Activated T-helper 2 cell treated with anti-CD3 and anti-CD28 coated beads, Interferon-gamma antibody, Interleukin-2, Interleukin-4, amounts not matched to agents 10 μg/mL and 5 μg/mL and 100 μg/mL, durations not matched to agents 14 hours and 24 hours and 36 hours (primary cell): Measurements from ENCODE around the gene GNG12. TPM values are rescaled to one million over a fixed set of nuclear protein-coding genes. Genes with fewer than 3 reads are reported as not detected.

Experiments used
- DNase-seq: peaks from one replicate; pipeline ENCODE4 v3.0.0; 2021; ENCODE audit warnings: low spot score
- H3K27ac Mint-ChIP-seq: one replicate; pipeline ENCODE4 v1.8.0; 2021; ENCODE audit warnings: mixed read lengths
- H3K27me3 Mint-ChIP-seq: one replicate; pipeline ENCODE4 v1.8.0; 2021; ENCODE audit warnings: low read depth, mixed read lengths
- H3K36me3 Mint-ChIP-seq: one replicate; pipeline ENCODE4 v1.8.0; 2021; ENCODE audit warnings: low read depth, mixed read lengths
- H3K4me1 Mint-ChIP-seq: one replicate; pipeline ENCODE4 v1.8.0; 2021; ENCODE audit warnings: low read depth, mixed read lengths
- H3K4me3 Mint-ChIP-seq: one replicate; pipeline ENCODE4 v1.8.0; 2021; ENCODE audit warnings: low read depth, mild to moderate bottlenecking, moderate library complexity, mixed read lengths
- H3K9me3 Mint-ChIP-seq: one replicate; pipeline ENCODE4 v1.8.0; 2021; ENCODE audit warnings: mixed read lengths
- intact Hi-C: fragments of 100-400 bp; cut with micrococcal nuclease; formaldehyde crosslinking; loops from one replicate; pipeline ENCODE4 v1.15.1; 2023
- total RNA-seq: library from RNA; stranded (reverse); gene quantifications from 2 replicates; pipeline ENCODE4 v1.2.3, GENCODE V29; 2022

GNG12 gene
- 0.16 and 0.25 TPM in 2 replicates for total RNA-seq

DNA sequence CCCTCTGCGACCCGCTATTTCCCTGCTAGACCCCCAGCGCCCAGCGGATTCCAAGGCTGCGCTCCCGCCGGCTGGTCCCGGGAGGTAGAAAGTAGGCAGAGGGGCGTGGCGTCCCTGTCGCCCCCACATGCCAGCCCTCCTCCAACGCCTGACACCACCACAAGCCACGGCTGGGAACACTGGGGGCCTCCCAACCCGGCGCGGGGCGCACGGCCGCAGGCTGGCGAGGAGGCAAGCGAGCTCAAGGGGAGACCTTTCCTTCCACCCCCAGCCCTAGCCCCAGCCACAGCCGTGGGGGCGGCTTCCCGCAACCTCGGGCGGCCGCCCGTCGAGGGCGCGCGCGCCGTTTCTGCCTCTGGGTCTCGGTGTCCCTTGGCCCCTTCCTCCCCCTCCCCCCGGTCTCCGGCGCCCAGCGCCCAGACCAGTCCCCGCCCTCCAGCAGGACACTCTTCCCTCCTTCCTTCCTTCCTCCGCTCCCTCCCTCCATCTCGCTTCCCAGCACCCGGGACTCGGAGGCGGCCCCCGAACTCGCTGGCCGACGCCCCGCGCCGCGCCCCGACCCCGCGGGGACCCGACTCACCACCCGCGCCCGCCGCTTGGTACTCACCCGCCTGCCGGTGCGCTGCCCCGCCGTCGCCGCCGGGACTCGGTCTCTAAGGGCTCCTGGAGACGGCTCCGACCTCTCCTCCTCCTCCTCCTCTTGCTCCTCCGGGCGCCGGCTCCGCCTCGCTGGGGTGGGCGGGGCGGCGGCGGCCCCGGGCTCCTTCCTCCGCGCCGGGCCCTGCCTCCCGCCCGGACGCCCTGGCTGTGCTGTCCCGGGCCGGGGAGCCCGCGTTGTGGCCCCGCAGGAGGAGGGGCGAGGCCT is at the start of gene GNG12:
GNG12 (minus strand) TSS at position 731 of the 865 bp plus-strand sequence. CDS start 125,781 bp downstream, outside the sequence.
- H3K27ac Mint-ChIP-seq, result no peak within 1 kb of the TSS
- peaks cover 60% of the 10 kb centered on the region for H3K27me3 Mint-ChIP-seq
- H3K36me3 Mint-ChIP-seq, result peaks cover 3% of the 10 kb centered on the region
- DNase-seq, result peak; percentile 18
- H3K4me1 Mint-ChIP-seq, result peaks cover 10% of the 10 kb centered on the region
- no peaks in the 10 kb centered on the region for H3K9me3 Mint-ChIP-seq
- H3K4me3 Mint-ChIP-seq, result peak within 1 kb of the TSS; percentile 72
- intact Hi-C loops, result loop anchor here (5.0 kb wide), 3 partner anchors 66 to 399 kb away; partner anchors contain the start of genes DIRAS3 and WLS

DNA sequence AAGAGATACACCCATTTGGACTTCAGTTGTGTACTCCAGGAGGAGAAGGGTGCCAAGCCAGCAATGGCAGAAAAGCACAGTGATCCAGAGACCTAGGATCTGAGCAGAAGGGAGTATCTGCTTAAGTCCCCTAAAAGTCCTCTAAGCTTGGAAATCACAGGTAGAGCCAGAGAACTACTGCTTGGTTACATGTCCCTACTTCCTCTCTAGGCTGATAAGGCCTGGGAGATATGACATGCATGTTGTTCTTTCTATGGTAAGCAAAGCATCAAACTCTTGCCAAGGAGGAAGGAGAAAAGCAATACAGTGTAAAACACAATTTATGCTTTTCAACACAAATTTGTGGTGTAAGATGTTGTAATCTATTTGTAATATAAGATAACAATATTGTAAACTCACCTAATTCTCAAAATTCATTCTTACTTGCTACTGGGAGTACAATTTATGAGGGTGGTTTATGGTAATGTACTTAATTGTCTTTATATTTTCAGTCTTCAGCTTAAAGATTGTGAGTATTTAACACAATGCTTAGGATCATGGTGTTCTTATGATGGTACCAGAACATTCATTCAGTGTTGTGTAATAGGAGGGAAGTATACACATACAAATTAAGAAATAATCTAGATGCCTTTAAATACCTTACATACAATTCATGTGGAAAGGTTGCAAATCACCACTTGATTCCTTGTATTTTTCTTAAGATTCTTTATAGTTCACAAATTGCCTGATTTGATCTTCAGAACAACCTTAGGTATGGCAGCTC is 49.1 kb upstream of the GNG12 start:
- Mint-ChIP-seq H3K9me3 (no peaks in the 10 kb centered on the region), H3K4me1 (no peaks in the 10 kb centered on the region), H3K36me3 (no peaks in the 10 kb centered on the region), H3K27me3 (peaks cover 10% of the 10 kb centered on the region), H3K27ac (no peak overlapping the region), H3K4me3 (no peak overlapping the region)
- DNase-seq, result no peak
- intact Hi-C loops, result no loop called here

DNA sequence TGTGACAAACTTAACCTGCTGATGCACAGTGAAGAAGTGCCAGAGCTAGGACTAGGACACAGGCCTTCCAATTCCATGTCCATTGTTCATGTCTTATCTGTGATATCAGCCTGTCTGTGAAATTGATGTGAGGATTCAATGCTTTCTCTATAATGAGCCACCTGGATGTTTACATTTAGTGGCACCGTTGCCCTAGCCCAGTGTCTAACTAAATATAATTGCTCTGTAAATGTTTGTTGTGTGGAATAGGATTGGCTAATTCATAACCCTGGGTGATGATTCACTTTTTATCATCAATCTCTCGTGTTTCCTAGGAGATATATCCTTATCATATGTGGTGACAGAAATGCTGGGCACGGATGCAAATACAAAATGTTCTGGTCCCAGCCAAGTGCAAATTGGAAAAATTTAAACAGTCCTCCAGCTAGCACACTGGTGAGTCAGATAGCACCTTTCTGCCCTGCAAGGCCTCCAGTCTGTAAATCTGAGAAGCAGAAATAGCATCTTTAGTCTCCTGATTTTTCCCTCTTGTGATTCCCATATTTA is 46.9 kb upstream of the GNG12 start:
- intact Hi-C loops, result no loop called here
- peaks cover 6% of the 10 kb centered on the region for H3K27me3 Mint-ChIP-seq
- H3K36me3 Mint-ChIP-seq, result no peaks in the 10 kb centered on the region
- no peak for DNase-seq
- H3K4me1 Mint-ChIP-seq, result no peaks in the 10 kb centered on the region
- H3K4me3 Mint-ChIP-seq, result no peak overlapping the region
- no peak overlapping the region for H3K27ac Mint-ChIP-seq
- H3K9me3 Mint-ChIP-seq, result no peaks in the 10 kb centered on the region

DNA sequence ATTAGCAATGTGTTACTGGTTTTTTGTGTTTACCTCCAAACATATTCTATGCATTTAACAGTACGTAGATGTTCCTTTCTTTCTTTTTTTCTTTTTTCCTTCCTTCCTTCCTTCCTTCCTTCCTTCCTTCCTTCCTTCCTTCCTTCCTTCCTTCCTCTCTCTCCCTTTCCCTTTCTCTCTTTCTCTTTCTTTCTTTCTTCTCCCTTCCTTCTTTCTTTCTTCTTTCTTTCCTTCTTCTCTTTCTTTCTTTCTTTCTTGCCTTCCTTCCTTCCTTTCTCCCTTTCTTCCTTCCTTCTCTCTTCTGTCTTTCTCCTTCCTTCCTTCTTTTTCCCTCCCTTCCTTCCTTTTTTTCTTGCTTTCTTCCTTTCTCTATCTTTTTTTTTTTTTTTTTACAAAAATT is 46.2 kb upstream of the GNG12 start:
- no peaks in the 10 kb centered on the region for H3K4me1 Mint-ChIP-seq
- intact Hi-C loops, result no loop called here
- no peak overlapping the region for H3K4me3 Mint-ChIP-seq
- H3K27me3 Mint-ChIP-seq, result peaks cover 7% of the 10 kb centered on the region
- DNase-seq, result no peak
- no peak overlapping the region for H3K27ac Mint-ChIP-seq
- H3K9me3 Mint-ChIP-seq, result no peaks in the 10 kb centered on the region
- H3K36me3 Mint-ChIP-seq, result no peaks in the 10 kb centered on the region

DNA sequence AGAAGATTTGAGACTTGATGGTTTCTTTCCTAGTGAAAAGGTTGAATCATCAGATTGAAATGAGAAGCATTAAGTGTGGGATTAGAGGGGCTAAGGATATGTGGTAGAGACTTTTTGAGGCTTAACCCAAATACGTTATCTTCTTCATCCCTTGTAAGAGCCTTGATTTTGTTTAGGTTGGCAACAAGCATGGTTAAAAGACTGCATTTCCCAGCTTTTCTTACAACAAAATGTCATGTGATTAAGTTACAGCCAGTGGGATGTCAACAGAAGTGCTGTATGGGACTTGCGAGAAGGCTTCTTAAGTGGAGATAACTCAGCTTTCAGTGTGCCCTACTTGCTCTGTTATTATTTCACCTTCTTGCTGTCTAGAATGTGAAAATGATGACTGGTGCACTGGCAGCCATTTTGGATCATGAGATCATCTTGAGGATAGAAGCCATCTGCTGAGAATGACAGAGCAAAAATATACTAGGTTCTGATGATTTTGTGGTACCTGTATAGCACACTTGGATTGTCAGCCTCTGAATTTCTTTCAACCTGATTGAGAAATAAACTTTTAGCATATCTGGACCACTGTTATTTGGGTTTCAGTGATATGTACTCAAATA is 41.3 kb upstream of the GNG12 start:
- Mint-ChIP-seq H3K4me3 (no peak overlapping the region), H3K27ac (no peak overlapping the region), H3K9me3 (no peaks in the 10 kb centered on the region), H3K27me3 (peaks cover 6% of the 10 kb centered on the region), H3K4me1 (no peaks in the 10 kb centered on the region), H3K36me3 (no peaks in the 10 kb centered on the region)
- intact Hi-C loops, result no loop called here
- DNase-seq, result no peak

DNA sequence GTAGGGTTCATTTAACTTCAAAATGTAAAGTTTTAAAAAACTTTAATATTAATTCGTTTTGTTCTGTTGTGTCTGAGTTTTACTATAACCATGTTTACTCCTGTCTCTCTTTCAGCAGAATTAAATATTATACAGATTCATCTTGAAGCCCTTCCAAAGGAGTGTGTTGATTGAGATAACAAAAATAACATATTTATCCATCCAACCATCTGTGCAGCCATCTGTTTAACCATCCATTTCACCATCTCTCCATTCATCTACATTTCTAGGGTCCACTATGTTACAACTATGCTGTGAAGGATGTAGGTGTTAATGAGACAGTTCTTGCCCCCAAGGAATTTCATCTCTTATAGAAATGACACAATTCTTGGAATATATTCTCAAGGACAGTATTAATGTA is 36.0 kb upstream of the GNG12 start:
- H3K4me3 Mint-ChIP-seq, result no peak overlapping the region
- H3K27me3 Mint-ChIP-seq, result peaks cover 2% of the 10 kb centered on the region
- no peaks in the 10 kb centered on the region for H3K4me1 Mint-ChIP-seq
- no peak overlapping the region for H3K27ac Mint-ChIP-seq
- H3K9me3 Mint-ChIP-seq, result no peaks in the 10 kb centered on the region
- H3K36me3 Mint-ChIP-seq, result no peaks in the 10 kb centered on the region
- DNase-seq, result no peak
- intact Hi-C loops, result no loop called here

DNA sequence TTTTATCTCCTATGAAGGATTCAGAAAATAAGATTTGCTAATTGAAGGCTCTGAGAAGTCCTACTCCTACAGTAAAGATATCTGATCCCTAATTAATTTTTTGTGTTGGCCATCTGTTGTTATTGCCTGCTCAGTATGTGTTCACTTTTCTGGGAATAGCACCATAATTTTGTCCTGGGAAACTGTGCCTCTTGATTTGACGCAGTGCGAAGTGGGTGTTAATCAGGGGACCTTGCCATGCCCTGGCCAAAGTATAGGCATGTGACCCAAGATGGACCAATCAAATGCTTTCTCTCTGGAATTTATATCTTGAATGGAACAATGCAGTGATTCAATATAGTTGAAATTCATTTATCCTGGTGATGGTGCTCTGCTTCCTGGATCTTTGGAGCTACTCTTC is 30.4 kb upstream of the GNG12 start:
- H3K27ac Mint-ChIP-seq, result no peak overlapping the region
- H3K27me3 Mint-ChIP-seq, result peaks cover 7% of the 10 kb centered on the region
- no peaks in the 10 kb centered on the region for H3K4me1 Mint-ChIP-seq
- no peaks in the 10 kb centered on the region for H3K9me3 Mint-ChIP-seq
- DNase-seq, result no peak
- no peak overlapping the region for H3K4me3 Mint-ChIP-seq
- intact Hi-C loops, result no loop called here
- H3K36me3 Mint-ChIP-seq, result no peaks in the 10 kb centered on the region

DNA sequence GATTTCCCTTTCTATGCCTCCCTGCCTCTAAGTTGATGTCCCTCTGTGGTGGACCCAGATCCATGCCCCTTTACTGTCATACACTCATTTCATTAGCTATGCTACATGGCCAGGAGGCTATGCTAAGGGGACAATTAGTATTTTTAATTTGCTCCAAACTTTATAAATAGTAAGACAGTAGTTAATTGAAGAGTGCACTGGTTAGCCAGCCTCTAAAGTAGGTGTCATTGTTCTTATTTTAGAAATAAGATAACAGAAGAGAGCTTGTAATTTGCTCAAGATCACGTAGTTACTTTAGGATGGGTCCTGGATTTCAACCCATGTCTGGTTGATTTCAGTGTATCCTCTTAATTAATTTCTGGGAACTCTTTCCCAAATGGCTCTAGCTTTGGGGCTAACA is 29.4 kb upstream of the GNG12 start:
- intact Hi-C loops, result no loop called here
- Mint-ChIP-seq H3K4me3 (no peak overlapping the region), H3K27me3 (peaks cover 9% of the 10 kb centered on the region)

DNA sequence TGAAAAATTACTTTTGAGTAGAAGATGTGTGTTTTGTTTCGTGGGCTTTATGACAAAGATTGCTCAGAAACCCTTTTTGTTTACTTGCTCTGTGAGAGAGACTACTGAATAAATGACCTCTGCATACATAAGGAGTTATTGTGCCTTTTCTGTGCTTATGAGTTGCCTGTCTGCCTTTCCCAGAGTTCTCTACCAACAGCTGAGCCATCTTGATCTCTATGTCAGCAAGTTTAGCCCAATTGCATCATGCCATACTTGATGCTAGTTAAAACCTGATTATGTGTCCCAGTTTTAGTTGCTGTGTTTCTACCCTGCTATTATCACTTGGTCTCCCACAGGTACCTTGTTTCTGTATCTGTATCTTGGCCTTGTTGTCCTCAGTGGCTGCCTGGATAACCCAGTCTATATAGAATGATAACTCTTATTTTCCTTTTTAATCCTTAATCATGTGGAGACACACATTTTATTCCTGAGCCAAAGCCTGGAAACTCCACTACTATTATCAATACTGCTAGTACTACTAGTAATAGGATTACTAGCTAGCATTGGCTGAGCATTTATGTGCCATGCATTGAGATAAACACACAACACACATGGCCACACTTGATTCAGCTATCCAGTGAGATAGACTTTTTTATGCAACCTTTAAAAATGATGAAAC is 28.7 kb upstream of the GNG12 start:
- intact Hi-C loops, result no loop called here
- Mint-ChIP-seq H3K36me3 (no peaks in the 10 kb centered on the region), H3K4me3 (no peak overlapping the region), H3K9me3 (no peaks in the 10 kb centered on the region), H3K4me1 (no peaks in the 10 kb centered on the region), H3K27ac (no peak overlapping the region), H3K27me3 (peaks cover 9% of the 10 kb centered on the region)
- DNase-seq, result no peak

More for the DNA sequence above, 29.4 kb upstream of the GNG12 start:
- Mint-ChIP-seq H3K27ac (no peak overlapping the region), H3K4me1 (no peaks in the 10 kb centered on the region), H3K36me3 (no peaks in the 10 kb centered on the region), H3K9me3 (no peaks in the 10 kb centered on the region)
- DNase-seq, result no peak

DNA sequence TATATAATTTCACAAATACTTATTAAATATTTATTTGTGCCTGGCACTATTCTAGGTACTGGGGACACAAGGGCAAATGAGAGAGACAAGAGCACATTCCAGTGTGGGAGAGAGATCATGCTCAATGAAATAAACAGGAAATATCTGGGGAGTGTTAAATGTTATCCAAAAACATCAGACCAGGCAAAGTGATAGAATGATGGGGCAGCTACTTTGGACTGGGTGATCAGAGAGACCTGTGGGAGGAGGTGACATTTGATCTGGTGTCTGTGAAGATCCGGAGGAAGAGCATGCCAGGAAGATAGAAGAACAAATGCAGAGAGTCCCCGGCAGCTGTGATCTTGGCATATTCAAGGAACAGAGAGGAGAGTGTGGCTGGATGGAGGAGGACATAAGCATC is 27.5 kb upstream of the GNG12 start:
- Mint-ChIP-seq H3K27me3 (peaks cover 9% of the 10 kb centered on the region), H3K4me3 (no peak overlapping the region), H3K36me3 (no peaks in the 10 kb centered on the region), H3K27ac (no peak overlapping the region), H3K9me3 (no peaks in the 10 kb centered on the region), H3K4me1 (no peaks in the 10 kb centered on the region)
- DNase-seq, result no peak
- intact Hi-C loops, result no loop called here

DNA sequence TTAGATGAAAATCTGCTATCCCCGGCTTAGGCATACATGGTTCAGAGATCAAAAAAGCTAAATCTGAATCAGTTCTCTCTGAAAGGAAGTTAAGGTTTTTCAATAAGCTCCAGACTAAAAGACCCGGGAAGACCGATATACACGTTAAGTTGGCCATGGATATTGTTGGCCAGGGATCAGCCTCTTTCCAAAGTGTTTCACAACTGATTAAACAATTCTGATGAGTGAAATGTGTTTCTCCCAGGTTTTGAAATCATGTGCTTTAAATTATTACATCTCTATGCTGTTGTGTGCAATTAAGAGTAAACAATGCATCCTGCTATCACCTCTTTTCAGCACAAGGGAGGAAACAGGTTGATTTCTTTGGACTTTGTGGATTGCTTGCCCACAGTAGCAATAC is 23.7 kb upstream of the GNG12 start:
- intact Hi-C loops, result no loop called here
- Mint-ChIP-seq H3K36me3 (no peaks in the 10 kb centered on the region), H3K27ac (no peak overlapping the region), H3K4me1 (no peaks in the 10 kb centered on the region), H3K4me3 (no peak overlapping the region), H3K27me3 (peaks cover 16% of the 10 kb centered on the region), H3K9me3 (no peaks in the 10 kb centered on the region)
- DNase-seq, result no peak

DNA sequence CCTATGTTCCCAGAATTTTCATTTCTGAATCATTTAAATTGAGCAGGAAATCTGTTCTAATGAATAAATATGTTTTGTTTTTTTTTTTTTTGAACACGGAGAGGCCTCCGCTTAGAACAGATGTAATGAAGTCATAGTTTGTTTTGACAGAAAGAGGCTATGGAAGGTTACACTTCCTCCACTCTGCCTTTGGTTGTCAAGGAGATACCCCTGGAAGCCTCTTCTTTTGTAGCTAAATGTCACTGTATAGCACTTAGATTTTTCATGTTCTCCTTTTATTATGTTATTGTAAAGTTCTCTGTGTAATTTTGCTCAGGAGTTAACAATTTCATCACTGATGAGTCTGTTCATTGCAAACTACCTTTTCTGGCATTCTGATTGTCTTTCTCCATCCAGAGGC is 22.7 kb upstream of the GNG12 start:
- intact Hi-C loops, result no loop called here
- no peak for DNase-seq
- Mint-ChIP-seq H3K9me3 (no peaks in the 10 kb centered on the region), H3K4me1 (no peaks in the 10 kb centered on the region), H3K27me3 (peaks cover 13% of the 10 kb centered on the region), H3K36me3 (no peaks in the 10 kb centered on the region), H3K27ac (no peak overlapping the region), H3K4me3 (no peak overlapping the region)
